AML-193 (cell line): ENCODE measurements around the gene HASPIN.

Experiments used
- DNase-seq, 2 experiments: peaks; one replicate each; lab custom pipeline; 2025; lab: John Stamatoyannopoulos, UW

HASPIN gene

GRCh38 chr17:3765981-3766380, 42.3 kb downstream of the HASPIN start:
- DNase-seq: no peak

- no peak for DNase-seq
Observed at GRCh38 chr17:3766779-3767178, 43.1 kb downstream of the HASPIN start.

GRCh38 chr17:3768341-3768740, 44.6 kb downstream of the HASPIN start:
- no peak for DNase-seq

- DNase-seq: no peak
Observed at GRCh38 chr17:3768769-3769168, 45.1 kb downstream of the HASPIN start.

DNA sequence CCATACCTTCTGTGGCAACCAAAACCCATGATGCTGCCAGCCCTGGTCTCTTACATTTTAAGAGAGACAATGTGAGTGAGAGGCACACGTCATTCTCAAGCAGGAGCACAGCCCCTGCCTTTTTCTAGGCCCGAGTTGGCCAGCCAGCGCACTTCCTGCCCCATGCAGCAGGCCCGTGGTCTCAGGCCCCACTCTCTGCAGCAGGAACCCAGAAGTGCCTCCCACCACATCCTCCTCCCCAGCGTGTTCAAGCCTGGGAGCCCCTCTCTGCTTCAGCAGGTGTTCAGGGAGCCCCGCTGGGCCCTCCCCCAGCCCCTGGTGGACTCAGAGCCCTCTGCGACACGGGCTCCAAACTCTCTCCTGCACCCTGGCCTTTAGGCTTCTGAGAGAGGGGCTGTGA, 46.8 kb downstream of the HASPIN start:
- no peak for DNase-seq

DNA sequence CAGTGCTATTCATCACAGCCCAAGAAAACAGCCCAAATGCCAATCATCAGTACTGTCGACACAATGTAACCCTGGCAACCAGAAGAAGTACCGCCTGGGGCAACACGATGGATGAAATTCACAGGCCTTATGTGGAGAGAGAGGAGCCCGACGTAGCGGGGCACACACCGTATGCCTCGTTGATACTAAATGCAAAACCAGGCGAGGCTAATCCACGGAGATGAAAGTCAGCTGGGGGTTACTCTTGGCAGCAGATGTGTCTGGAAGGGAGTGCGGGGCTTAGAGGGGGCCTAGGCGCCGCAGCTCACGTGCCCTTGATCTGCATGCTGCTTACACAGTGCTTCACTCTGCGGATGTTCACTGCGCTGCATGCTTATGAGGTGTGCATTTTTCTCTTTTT, 47.4 kb downstream of the HASPIN start:
- DNase-seq: no peak

- no peak for DNase-seq
Observed at GRCh38 chr17:3772764-3773163, 49.1 kb downstream of the HASPIN start.

DNA sequence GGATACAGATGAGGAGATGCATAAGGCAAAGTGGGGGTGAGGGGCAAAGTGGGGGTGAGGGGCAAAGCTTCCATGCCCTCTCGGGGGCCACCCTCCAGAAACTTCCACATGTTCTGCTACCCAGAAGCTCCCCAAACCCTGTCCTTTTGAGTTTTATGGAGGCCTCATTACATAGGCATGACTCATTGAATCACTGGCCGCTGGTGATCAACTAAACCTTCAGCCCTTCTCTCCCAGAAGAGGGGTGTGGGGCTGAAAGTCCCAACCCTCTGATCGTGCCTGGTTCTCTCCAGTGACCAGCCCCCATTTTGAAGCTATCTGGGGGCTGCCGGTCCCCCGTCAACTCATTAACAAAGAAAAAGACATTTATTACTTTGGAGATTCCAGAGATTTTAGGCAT, 49.8 kb downstream of the HASPIN start:
- DNase-seq: no peak

DNA sequence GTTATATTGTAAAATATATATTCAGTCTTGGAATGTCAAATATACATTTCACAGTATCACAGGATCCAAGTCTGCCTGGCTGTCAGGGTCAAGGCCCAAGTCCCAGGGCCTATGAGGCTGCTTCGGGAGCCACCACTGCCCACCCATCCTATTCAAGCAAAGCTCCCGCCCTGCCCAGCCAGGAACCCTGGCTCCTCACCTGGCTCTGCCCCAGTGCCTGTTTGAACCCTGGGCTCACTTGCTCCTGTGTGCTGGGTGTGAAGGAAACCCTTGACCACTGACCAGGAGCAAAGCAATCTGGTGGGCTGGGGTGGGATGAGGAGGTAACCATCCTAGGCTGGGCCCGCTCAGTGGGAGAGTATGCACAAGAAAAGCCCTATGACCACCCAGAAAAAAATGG, 50.3 kb downstream of the HASPIN start:
- no peak for DNase-seq
